ENCODE measurements around the gene ARHGAP42.

The ARHGAP42 gene

GRCh38 chr11:100817620-100818019, 130.5 kb downstream of the ARHGAP42 start:
- Mint-ChIP-seq H3K36me3 (ENCODE audit: low read depth) (peaks cover 9% of the 10 kb centered on the region), H3K4me3 (no peak overlapping the region), H3K9me3 (no peaks in the 10 kb centered on the region), H3K4me1 (peaks cover 14% of the 10 kb centered on the region), H3K27me3 (ENCODE audit: low read depth) (no peaks in the 10 kb centered on the region), H3K27ac (no peak overlapping the region)
- TF ChIP-seq, protein P1, sequence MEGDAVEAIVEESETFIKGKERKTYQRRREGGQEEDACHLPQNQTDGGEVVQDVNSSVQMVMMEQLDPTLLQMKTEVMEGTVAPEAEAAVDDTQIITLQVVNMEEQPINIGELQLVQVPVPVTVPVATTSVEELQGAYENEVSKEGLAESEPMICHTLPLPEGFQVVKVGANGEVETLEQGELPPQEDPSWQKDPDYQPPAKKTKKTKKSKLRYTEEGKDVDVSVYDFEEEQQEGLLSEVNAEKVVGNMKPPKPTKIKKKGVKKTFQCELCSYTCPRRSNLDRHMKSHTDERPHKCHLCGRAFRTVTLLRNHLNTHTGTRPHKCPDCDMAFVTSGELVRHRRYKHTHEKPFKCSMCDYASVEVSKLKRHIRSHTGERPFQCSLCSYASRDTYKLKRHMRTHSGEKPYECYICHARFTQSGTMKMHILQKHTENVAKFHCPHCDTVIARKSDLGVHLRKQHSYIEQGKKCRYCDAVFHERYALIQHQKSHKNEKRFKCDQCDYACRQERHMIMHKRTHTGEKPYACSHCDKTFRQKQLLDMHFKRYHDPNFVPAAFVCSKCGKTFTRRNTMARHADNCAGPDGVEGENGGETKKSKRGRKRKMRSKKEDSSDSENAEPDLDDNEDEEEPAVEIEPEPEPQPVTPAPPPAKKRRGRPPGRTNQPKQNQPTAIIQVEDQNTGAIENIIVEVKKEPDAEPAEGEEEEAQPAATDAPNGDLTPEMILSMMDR (IDR thresholded peaks at IDR 0.05; ENCODE audit: unreplicated experiment in 3 of 3): no peak

- Mint-ChIP-seq H3K27ac (peak overlapping the region; percentile 66 to 83 (median 72)), H3K27me3 (ENCODE audit: low read depth) (no peaks in the 10 kb centered on the region), H3K9me3 (no peaks in the 10 kb centered on the region), H3K4me3 (no peak overlapping the region), H3K36me3 (ENCODE audit: low read depth) (peaks cover 2% of the 10 kb centered on the region), H3K4me1 (peaks cover 39% of the 10 kb centered on the region)
- TF ChIP-seq, protein P1 (IDR thresholded peaks at IDR 0.05; ENCODE audit: unreplicated experiment in 3 of 3): no peak
These were observed 133.5 kb downstream of the ARHGAP42 start for GRCh38 chr11:100820621-100821020.

DNA sequence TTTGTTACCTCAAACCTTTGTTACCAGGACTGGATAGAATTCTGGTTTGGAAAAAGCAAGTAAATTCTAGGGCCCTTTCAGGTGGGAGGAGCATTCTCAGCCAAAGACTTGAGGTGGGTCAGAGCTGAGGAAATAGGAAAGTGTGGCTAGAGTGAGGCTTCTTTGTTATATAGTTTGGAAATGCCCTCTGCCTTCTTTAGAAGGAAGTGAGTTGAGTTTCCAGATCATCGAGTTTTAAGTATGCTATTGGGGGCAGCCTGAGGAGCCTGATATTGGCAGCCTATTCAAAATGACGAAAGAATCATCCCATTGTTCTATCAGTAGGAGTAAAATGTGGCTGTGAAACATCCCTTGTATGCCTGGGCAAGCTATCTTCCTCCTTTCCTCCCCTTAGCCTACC, 134.1 kb downstream of the ARHGAP42 start:
- peak overlapping the region; percentile 66 to 83 (median 72) for H3K27ac Mint-ChIP-seq
- H3K4me3 Mint-ChIP-seq: no peak overlapping the region
- TF ChIP-seq, protein P1 (IDR thresholded peaks at IDR 0.05; ENCODE audit: unreplicated experiment in 3 of 3): no peak
- no peaks in the 10 kb centered on the region for H3K9me3 Mint-ChIP-seq
- no peaks in the 10 kb centered on the region for H3K27me3 Mint-ChIP-seq (ENCODE audit: low read depth)
- H3K4me1 Mint-ChIP-seq: peaks cover 45% of the 10 kb centered on the region
- H3K36me3 Mint-ChIP-seq (ENCODE audit: low read depth): no peaks in the 10 kb centered on the region

- H3K4me3 Mint-ChIP-seq: no peak overlapping the region
- H3K4me1 Mint-ChIP-seq: peaks cover 61% of the 10 kb centered on the region
- H3K9me3 Mint-ChIP-seq: no peaks in the 10 kb centered on the region
- H3K27ac Mint-ChIP-seq: peak overlapping the region; percentile 68 to 88 (median 78)
- H3K27me3 Mint-ChIP-seq (ENCODE audit: low read depth): no peaks in the 10 kb centered on the region
- no peaks in the 10 kb centered on the region for H3K36me3 Mint-ChIP-seq (ENCODE audit: low read depth)
- TF ChIP-seq, protein P1 (IDR thresholded peaks at IDR 0.05; ENCODE audit: unreplicated experiment in 3 of 3): no peak
These were observed 136.3 kb downstream of the ARHGAP42 start for GRCh38 chr11:100823360-100823759.

DNA sequence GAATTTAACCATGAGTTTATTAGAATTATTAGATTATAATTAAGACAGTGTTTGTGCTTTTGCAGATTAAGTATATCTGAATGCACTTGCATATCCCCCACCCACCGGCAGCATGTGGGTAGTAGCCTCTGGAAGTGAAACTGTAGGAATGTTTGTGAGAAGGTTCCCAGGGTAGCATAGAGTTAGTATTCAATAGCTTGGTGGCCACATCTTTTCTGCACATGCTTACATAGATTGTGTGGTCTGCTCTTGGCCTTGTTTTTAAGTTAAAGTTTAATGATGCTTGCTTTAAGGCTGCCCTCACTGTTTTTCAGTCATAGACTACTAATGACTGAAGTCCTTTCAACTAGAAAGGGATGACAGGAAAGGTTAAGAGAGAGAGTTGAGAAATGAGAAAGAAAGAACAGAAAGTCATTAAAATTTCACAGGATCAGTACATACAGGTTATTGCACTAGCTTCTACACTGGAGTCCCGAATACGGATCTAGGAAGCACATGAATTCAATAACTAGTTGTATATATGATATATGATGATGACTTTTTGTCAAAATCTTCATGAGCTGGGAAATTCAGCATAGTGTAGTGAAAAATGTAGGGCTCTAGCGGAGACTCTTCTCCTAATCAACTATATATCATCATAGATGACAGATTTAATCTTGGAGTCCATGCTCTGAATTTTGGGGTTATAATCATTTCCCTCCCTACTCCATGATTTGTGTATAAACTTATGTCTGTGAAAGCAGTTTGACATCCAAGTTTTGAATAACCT, 137.1 kb downstream of the ARHGAP42 start:
- H3K36me3 Mint-ChIP-seq (ENCODE audit: low read depth): no peaks in the 10 kb centered on the region
- TF ChIP-seq, protein P1 (IDR thresholded peaks at IDR 0.05; ENCODE audit: unreplicated experiment in 3 of 3): no peak
- no peaks in the 10 kb centered on the region for H3K9me3 Mint-ChIP-seq
- peaks cover 62% of the 10 kb centered on the region for H3K4me1 Mint-ChIP-seq
- H3K4me3 Mint-ChIP-seq: no peak overlapping the region
- no peaks in the 10 kb centered on the region for H3K27me3 Mint-ChIP-seq (ENCODE audit: low read depth)
- H3K27ac Mint-ChIP-seq: peak overlapping the region; percentile 78 to 88 (median 84)

DNA sequence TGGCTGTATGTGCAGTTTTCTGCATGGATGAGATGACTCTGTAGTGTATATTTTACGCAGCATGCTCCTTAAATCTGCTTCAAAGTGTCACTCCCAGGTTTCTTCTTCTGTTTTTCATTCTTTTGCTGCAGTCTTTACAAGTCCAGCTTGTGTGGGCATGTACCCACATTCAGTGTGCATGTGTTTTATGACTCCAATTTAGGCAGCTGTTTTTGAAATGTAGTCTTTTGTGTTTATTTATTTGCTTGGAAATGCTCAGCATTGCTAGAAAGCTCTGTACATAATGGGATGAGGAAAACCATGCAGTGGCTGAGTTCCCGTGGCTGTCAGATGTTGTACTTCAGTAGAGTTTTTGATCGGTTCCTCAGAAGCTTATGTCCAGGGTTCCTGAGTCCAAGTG, 138.5 kb downstream of the ARHGAP42 start:
- H3K4me3 Mint-ChIP-seq: peak overlapping the region in 1 of 3 experiments; percentile 7
- TF ChIP-seq, protein P1 (IDR thresholded peaks at IDR 0.05; ENCODE audit: unreplicated experiment in 3 of 3): no peak
- H3K9me3 Mint-ChIP-seq: no peaks in the 10 kb centered on the region
- no peaks in the 10 kb centered on the region for H3K36me3 Mint-ChIP-seq (ENCODE audit: low read depth)
- H3K4me1 Mint-ChIP-seq: peaks cover 73% of the 10 kb centered on the region
- peak overlapping the region; percentile 69 to 90 (median 82) for H3K27ac Mint-ChIP-seq
- no peaks in the 10 kb centered on the region for H3K27me3 Mint-ChIP-seq (ENCODE audit: low read depth)

All from nephron (organoid).